ENCODE results near the gene POLD3.

DNA sequence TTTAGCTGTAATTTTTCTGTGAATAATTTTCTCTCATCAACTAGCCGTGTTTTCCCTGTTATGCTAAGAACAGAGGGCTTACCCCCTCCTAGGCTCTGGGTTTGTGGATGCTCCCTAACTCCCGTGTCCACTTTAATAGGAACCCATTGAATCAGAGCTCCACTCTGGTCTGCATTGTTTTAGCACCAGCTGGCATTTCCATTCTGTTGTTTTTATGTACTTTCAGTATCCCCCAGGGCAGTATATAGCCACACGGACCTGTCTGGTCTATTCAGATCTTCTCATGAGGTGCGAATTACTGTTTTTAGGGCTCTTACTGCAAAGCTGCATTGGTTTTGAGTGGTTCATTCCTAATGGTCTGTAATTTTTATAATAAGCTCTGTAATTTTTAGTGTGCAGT is 16.0 kb downstream of the POLD3 start:
- TF ChIP-seq POLR2A (IDR thresholded peaks at IDR 0.05; ENCODE audit: borderline replicate concordance, extremely low read depth, insufficient read depth, insufficient read length) = no peak
- TF ChIP-seq ZNF274 (IDR thresholded peaks at IDR 0.05; ENCODE audit: low read depth, low read length) = no peak
- no peak for TF ChIP-seq SP1 (IDR thresholded peaks at IDR 0.05; ENCODE audit: low read depth)
- TF ChIP-seq, protein P1, sequence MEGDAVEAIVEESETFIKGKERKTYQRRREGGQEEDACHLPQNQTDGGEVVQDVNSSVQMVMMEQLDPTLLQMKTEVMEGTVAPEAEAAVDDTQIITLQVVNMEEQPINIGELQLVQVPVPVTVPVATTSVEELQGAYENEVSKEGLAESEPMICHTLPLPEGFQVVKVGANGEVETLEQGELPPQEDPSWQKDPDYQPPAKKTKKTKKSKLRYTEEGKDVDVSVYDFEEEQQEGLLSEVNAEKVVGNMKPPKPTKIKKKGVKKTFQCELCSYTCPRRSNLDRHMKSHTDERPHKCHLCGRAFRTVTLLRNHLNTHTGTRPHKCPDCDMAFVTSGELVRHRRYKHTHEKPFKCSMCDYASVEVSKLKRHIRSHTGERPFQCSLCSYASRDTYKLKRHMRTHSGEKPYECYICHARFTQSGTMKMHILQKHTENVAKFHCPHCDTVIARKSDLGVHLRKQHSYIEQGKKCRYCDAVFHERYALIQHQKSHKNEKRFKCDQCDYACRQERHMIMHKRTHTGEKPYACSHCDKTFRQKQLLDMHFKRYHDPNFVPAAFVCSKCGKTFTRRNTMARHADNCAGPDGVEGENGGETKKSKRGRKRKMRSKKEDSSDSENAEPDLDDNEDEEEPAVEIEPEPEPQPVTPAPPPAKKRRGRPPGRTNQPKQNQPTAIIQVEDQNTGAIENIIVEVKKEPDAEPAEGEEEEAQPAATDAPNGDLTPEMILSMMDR (IDR thresholded peaks at IDR 0.05 in 2 of 3, conservative IDR thresholded peaks at IDR 0.05 in 1 of 3; ENCODE audit: borderline replicate concordance in 1 of 3, insufficient read depth in 1 of 3, low read depth in 2 of 3, low read length in 2 of 3) = no peak
- TF ChIP-seq YY1 (IDR thresholded peaks at IDR 0.05; ENCODE audit: extremely low read depth, insufficient replicate concordance, low read depth, low read length) = no peak
- TF ChIP-seq, protein P2, sequence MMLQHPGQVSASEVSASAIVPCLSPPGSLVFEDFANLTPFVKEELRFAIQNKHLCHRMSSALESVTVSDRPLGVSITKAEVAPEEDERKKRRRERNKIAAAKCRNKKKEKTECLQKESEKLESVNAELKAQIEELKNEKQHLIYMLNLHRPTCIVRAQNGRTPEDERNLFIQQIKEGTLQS (IDR thresholded peaks at IDR 0.05) = no peak
- TF ChIP-seq, protein P3, sequence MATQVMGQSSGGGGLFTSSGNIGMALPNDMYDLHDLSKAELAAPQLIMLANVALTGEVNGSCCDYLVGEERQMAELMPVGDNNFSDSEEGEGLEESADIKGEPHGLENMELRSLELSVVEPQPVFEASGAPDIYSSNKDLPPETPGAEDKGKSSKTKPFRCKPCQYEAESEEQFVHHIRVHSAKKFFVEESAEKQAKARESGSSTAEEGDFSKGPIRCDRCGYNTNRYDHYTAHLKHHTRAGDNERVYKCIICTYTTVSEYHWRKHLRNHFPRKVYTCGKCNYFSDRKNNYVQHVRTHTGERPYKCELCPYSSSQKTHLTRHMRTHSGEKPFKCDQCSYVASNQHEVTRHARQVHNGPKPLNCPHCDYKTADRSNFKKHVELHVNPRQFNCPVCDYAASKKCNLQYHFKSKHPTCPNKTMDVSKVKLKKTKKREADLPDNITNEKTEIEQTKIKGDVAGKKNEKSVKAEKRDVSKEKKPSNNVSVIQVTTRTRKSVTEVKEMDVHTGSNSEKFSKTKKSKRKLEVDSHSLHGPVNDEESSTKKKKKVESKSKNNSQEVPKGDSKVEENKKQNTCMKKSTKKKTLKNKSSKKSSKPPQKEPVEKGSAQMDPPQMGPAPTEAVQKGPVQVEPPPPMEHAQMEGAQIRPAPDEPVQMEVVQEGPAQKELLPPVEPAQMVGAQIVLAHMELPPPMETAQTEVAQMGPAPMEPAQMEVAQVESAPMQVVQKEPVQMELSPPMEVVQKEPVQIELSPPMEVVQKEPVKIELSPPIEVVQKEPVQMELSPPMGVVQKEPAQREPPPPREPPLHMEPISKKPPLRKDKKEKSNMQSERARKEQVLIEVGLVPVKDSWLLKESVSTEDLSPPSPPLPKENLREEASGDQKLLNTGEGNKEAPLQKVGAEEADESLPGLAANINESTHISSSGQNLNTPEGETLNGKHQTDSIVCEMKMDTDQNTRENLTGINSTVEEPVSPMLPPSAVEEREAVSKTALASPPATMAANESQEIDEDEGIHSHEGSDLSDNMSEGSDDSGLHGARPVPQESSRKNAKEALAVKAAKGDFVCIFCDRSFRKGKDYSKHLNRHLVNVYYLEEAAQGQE (IDR thresholded peaks at IDR 0.05; ENCODE audit: low read depth) = no peak
